Lower leg skin (tissue), 3 donors: Measurements from ENCODE around the gene UGT1A8.

Experiments
- POLR2A ChIP-seq, 2 donors: fragments of 450-650 bp; IDR thresholded peaks; one replicate each; pipeline ENCODE4 v1.6.1; 2016 to 2017; ENCODE audit warnings: antibody characterized with exemption in 2 of 2, mild to moderate bottlenecking in 1 of 2, moderate library complexity in 1 of 2
- TF ChIP-seq, protein P1 (sequence below), 3 donors: fragments of 450-650 bp; IDR thresholded peaks; one replicate each; pipeline ENCODE4 v1.5.1; 2016; ENCODE audit warnings: antibody characterized with exemption in 3 of 3, mild to moderate bottlenecking in 3 of 3, moderate library complexity in 2 of 3

DNA sequence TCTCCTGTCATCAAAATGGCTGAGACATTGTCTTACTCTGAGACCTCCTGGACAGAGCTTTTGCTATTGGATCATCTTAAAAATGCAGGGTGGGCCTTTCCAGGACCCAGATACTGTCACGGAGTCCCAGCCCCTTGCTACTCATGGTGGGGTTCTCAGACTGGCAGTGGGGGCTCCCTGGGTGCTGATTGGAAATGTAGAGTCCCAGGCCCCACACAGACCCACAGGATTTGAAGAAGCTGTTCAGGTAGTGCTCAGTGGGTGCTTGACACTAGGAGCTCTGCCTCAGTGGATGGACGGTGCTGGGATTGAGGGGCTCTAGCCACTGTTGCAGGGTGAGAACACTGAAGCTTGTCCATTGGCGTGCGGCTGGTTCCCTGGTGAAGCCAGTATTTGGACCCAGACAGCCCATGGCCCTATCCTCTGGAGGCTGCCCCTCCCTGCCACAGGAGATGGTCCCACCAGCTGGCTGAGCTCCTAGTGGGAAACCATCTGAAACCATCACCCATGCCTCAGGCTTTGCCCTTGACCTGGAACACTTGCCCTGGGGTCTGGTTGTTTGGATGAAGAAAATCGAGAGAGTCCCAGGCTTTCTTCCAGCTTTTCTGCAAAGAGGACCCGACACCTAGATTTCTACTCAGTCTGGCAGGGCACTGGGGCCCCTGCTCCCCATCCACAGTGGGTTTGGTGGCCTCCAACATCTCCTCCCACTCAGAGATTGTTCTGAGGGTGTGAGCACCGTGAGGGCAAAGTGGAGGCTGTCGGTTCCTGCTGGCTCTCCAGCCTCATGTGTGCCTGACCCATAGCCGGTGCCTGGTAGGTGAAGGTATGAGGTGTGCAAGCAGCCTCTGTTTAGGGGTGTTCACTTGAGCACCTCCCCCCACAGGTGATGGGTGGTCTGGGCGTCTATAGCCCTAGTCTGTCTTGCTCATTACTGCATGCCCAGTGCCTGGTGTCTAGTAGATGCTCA lies 190.8 kb downstream of the UGT1A8 start:
- TF ChIP-seq POLR2A (IDR thresholded peaks at IDR 0.05) = no peak
- TF ChIP-seq, protein P1, sequence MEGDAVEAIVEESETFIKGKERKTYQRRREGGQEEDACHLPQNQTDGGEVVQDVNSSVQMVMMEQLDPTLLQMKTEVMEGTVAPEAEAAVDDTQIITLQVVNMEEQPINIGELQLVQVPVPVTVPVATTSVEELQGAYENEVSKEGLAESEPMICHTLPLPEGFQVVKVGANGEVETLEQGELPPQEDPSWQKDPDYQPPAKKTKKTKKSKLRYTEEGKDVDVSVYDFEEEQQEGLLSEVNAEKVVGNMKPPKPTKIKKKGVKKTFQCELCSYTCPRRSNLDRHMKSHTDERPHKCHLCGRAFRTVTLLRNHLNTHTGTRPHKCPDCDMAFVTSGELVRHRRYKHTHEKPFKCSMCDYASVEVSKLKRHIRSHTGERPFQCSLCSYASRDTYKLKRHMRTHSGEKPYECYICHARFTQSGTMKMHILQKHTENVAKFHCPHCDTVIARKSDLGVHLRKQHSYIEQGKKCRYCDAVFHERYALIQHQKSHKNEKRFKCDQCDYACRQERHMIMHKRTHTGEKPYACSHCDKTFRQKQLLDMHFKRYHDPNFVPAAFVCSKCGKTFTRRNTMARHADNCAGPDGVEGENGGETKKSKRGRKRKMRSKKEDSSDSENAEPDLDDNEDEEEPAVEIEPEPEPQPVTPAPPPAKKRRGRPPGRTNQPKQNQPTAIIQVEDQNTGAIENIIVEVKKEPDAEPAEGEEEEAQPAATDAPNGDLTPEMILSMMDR (IDR thresholded peaks at IDR 0.05) = no peak
